Fibroblast of mammary gland (primary cell): Measurements from ENCODE around the gene ADM2.
A peak's percentile ranks its signal among the peaks of the same experiment; 100 is the strongest.

ENCODE experiments used
- DNase-seq: peaks from one replicate; pipeline ENCODE4 v3.0.0-alpha.2; 2010; ENCODE audit warnings: low read depth
- H3K4me3 ChIP-seq: 2 replicates; pipeline ENCODE4 v1.5.1; 2011; ENCODE audit warnings: low read depth, mild to moderate bottlenecking, low read length, moderate library complexity; ENCODE audit not compliant: control insufficient read depth
- TF ChIP-seq, protein P1 (sequence below): conservative IDR thresholded peaks from 2 replicates; pipeline ENCODE4 v1.5.1; 2011; ENCODE audit warnings: low read depth, low read length, inconsistent platforms; ENCODE audit not compliant: control insufficient read depth, insufficient read depth

The ADM2 gene

DNA sequence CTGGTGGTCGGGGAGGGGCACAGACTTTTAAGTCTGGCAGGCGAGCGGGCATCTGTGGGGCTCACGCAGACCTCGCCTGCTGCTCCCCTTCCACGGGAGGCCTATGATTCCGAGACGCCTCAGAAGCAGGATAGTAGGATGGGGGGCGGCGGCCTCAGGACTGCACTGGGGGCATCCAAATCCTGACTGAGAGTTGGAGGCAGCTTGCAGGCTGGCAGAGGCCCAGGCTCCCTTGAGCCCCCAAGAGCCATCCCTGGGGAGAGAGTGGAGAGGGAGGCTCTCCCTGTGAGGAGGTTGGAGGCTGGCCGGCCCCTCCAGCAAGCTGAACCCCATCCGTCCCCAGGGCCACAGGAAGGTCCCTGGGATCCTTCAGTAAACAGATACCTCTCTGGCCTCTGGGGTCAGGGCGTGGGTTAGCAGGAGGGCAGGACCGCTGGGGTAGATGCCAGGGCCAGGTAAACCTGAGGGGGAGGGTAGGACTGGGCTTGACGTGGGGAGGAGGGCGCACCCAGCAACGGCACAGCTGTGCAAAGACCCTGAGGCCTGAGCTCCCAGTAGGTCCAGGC lies 39.8 kb upstream of the ADM2 start:
- no peak overlapping the region for H3K4me3 ChIP-seq
- DNase-seq, result no peak
- TF ChIP-seq, protein P1, sequence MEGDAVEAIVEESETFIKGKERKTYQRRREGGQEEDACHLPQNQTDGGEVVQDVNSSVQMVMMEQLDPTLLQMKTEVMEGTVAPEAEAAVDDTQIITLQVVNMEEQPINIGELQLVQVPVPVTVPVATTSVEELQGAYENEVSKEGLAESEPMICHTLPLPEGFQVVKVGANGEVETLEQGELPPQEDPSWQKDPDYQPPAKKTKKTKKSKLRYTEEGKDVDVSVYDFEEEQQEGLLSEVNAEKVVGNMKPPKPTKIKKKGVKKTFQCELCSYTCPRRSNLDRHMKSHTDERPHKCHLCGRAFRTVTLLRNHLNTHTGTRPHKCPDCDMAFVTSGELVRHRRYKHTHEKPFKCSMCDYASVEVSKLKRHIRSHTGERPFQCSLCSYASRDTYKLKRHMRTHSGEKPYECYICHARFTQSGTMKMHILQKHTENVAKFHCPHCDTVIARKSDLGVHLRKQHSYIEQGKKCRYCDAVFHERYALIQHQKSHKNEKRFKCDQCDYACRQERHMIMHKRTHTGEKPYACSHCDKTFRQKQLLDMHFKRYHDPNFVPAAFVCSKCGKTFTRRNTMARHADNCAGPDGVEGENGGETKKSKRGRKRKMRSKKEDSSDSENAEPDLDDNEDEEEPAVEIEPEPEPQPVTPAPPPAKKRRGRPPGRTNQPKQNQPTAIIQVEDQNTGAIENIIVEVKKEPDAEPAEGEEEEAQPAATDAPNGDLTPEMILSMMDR, result no peak

DNA sequence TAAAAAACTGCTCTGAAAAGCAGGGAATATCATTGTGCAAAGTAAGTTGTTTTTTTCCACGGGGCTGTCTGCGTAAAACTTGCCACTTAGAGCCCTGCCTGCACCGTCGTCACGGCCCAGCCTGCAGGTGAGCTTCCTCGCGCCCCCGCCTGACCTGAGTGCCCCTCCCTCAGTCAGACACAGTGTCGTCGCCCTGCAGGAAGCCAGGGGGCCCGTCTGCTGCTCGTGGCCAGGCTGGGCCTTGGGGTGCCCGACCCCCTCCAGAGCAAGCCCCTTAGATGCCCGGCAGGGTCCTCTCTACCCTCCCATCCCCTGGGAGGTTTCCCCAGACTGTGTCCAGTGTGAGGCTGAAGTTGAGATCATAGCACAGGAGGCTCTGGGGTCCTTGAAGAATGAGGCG lies 38.1 kb upstream of the ADM2 start:
- DNase-seq, result no peak
- TF ChIP-seq, protein P1, result no peak
- no peak overlapping the region for H3K4me3 ChIP-seq

DNA sequence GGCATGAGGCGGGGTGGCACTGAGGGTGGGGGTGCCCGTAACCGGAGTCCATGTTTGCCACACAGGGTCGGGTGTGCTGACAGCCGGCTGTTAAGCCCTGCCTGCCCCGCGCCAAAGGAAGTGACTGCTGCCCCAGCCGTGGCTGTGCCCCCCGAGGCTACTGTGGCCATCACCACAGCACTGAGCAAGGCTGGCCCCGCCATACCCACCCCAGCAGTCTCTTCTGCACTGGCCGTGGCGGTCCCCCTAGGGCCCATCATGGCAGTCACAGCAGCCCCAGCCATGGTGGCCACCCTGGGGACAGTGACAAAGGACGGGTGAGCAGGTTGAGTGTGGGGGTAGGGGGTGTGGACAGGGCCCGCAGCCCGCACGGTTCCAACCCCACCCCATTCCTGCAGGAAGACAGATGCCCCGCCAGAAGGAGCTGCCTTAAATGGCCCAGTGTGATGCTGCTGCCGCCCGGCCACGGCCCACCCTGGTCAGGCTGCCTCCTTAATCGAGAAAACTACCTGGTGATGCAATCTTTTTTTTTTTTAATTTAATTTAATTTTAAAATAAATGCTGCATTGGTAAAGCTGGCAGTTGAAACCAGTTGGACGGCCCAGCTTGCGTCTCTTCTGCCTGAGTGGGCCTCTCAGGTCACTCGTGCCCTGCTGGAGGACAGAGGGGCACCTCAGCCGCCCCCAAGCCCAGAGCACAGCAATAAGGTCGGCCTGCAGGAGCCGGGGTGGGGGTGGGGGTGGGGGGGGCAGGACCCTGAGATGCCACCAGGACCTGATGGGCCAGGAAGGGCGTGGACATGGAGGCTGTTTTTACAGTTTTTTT lies 37.3 kb upstream of the ADM2 start:
- H3K4me3 ChIP-seq, result no peak overlapping the region
- TF ChIP-seq, protein P1, result no peak
- DNase-seq, result no peak

DNA sequence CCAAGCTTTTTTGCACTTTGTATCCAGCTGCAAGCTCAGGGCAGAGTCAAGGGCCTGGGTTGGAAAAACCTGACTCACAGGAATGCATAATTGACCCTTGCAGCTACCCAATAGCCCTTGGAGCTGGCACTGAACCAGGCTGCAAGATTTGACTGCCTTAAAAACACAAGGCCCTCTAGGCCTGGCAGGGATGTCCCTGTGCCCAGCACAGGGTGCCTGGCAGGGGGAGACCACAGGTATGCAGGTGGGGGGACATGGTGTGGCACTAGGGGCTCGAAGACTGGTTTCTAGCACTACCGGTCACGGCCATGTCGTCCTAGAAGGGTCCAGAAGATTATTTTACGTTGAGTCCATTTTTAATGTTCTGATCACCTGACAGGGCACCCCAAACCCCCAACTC lies 36.7 kb upstream of the ADM2 start:
- TF ChIP-seq, protein P1, result no peak
- DNase-seq, result peak; percentile 89
- H3K4me3 ChIP-seq, result no peak overlapping the region

DNA sequence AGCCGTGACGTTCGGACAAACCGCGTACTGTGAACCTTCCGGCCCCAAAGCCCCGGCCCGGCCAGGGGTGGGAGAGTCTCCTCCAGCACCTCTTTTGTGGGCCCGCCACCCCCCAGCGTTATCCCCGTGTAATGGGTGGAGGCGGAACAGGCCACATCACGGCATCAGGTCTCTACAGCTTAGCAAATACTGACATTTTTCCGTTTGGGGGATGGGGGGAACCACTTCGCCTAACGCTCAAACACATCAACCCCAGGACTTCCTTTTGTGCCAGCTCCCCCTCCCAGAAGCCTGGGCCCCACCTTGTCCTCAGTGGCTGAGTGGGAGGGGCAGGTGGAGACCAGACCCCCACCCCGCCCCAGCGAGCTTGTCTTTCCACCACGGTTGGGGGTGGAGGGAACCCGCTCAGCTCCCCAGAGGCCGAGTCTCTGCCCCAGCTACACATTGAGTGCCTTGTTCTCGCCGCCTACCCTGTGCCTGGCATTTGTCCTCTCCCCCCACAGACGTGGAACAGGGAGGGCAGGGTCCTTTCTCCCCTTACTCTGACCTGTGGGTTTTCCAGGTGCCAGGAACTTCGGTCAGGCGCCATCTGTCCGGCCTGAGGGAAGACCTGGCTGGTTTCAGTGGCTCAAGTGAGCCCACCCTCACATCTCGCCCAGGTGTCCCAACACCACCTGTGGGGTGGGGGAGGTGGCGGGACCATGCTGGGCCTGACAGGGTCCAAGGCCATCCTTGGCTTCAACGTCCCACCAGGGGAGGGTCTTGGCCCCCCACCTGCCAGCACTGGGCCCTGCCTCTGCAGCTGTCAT lies 36.1 kb upstream of the ADM2 start:
- DNase-seq, result no peak
- H3K4me3 ChIP-seq, result no peak overlapping the region
- TF ChIP-seq, protein P1, result no peak

DNA sequence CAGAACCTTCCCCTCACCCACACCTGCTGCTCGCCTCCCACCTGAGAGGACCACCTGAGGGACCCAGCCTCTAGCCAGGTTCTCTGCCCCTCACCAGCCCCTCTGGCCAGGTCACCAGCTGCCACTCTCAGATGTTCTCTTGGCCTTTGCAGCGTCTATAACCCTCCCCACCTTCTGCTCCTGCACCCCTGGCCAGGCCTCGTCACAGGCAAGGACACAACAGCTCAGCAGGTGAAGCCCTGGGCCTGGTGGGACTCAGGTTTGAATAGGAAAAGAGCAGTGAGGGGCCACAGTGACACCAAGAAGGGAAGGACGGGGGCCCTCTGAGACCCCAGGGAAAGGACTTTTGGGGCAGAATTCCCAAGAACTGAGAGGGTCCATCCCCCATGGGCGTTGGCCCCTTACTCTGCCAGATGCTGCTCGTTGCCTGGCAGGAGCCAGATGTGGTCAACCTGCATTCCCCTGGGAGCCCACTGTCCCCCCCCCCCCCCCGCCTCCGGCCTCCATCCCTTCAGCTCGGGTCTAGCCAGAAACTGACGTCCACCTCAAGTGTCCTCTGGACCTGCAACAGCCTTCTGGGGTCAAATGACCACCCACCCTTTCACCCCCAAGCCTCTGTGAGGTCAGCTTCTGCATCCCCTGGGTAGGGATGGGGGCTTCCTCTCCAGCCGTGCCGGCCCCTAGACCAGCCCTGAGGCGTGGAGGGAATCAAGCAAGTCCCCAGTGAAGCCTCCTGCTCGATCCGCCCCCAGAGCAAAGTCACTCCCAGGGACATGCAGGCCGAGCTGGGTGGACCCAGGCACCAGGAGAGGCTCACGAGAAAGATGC lies 35.2 kb upstream of the ADM2 start:
- TF ChIP-seq, protein P1, result no peak
- no peak for DNase-seq
- H3K4me3 ChIP-seq, result no peak overlapping the region
